ENCODE results near the gene MTA3.
"Not testable (repeated sequence)": the region's sequence is repeated elsewhere in the genome, so short reads cannot be mapped to it uniquely, and the experiment has no call there.

DNA sequence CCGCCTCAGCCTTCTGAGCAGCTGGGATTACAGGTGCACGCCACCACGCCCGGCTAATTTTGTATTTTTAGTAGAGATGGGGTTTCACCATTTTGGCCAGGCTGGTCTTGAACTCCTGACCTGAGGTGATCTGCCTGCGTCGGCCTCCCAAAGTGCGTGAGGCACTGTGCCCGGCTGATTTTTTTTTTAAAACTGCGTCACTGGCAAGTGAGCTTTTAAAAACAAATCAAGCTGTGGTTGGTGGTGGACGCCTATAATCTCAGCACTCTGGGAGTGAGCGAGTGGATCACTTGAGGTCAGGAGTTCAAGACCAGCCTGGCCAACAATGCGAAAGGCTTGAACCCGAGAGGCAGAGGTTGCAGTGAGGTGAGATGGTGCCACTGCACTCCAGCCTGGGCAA lies 8.3 kb upstream of the MTA3 start:
- not testable (repeated sequence) for TF ChIP-seq CTCF, EZH2 (IDR thresholded peaks at IDR 0.05)
